Caco-2 (cell line): ENCODE results near the gene BBOX1. TPM values are rescaled to one million over a fixed set of nuclear protein-coding genes. Genes with fewer than 3 reads are reported as not detected.

ENCODE experiments used
- BruUV-seq: library from RNA; stranded (reverse); fragments of 400-500 nt; replicated peaks from 2 replicates; lab custom pipeline; 2021; lab: Mats Ljungman, UMichigan
- CTCF ChIA-PET: fragments of 300-600 bp; sonication (Branson Sonifier 250); formaldehyde crosslinking; loops from one replicate; lab custom pipeline; 2022; ENCODE audit warnings: antibody characterized with exemption; lab: Charles Lee
- POLR2A ChIA-PET: fragments of 300-600 bp; sonication (Branson Sonifier 250); formaldehyde crosslinking; loops from one replicate; lab custom pipeline; 2022; ENCODE audit warnings: antibody characterized with exemption; lab: Charles Lee
- DNase-seq, 2 experiments: peaks; one replicate each; pipeline versions ENCODE4 v3.0.0 to v3.0.0-alpha.2; 2020 to 2022
- H3K27me3 ChIP-seq: replicated peaks from 2 replicates; pipeline ENCODE4 v1.6.0; 2011; ENCODE audit warnings: low read length; ENCODE audit not compliant: control insufficient read depth, insufficient read depth
- H3K36me3 ChIP-seq: 2 replicates; pipeline ENCODE4 v1.5.1; 2011; ENCODE audit warnings: low read length; ENCODE audit not compliant: control insufficient read depth, insufficient read depth
- H3K4me1 ChIP-seq: fragments of 250-450 bp; sonication (Bioruptor Pico); 2 replicates; pipeline ENCODE4 v1.5.1; 2020; ENCODE audit warnings: mild to moderate bottlenecking
- H3K4me3 ChIP-seq: 2 replicates; pipeline ENCODE4 v1.5.1; 2011; ENCODE audit warnings: low read depth, mild to moderate bottlenecking, control low read depth, low read length
- H3K9me3 ChIP-seq: fragments of 250-450 bp; sonication (Bioruptor Pico); 2 replicates; pipeline ENCODE4 v1.5.1; 2020; ENCODE audit warnings: mild to moderate bottlenecking, moderate library complexity
- H3K27ac Mint-ChIP-seq: one replicate; pipeline ENCODE4 v1.8.0; 2022; ENCODE audit warnings: mixed read lengths; ENCODE audit not compliant: unreplicated experiment
- H3K27me3 Mint-ChIP-seq: one replicate; pipeline ENCODE4 v1.8.0; 2022; ENCODE audit warnings: mixed read lengths; ENCODE audit not compliant: insufficient read depth, unreplicated experiment
- H3K36me3 Mint-ChIP-seq: one replicate; pipeline ENCODE4 v1.8.0; 2022; ENCODE audit warnings: mild to moderate bottlenecking, mixed read lengths; ENCODE audit not compliant: insufficient read depth, unreplicated experiment
- H3K4me1 Mint-ChIP-seq: one replicate; pipeline ENCODE4 v1.8.0; 2022; ENCODE audit warnings: low read depth, mixed read lengths; ENCODE audit not compliant: unreplicated experiment
- H3K4me3 Mint-ChIP-seq: one replicate; pipeline ENCODE4 v1.8.0; 2022; ENCODE audit warnings: mild to moderate bottlenecking, moderate library complexity, mixed read lengths; ENCODE audit not compliant: unreplicated experiment
- H3K9me3 Mint-ChIP-seq: one replicate; pipeline ENCODE4 v1.8.0; 2022; ENCODE audit warnings: mixed read lengths; ENCODE audit not compliant: unreplicated experiment
- CTCF ChIP-seq, 2 experiments: fragments of 200-600 bp in 1 of 2; IDR thresholded peaks; 1 replicate in 1 of 2; 2 replicates in 1 of 2; pipeline versions ENCODE4 v1.5.1 to v1.8.0; 2011 to 2022; ENCODE audit warnings: antibody characterized with exemption in 1 of 2, control low read depth in 1 of 2, inconsistent platforms in 1 of 2, low read depth in 1 of 2, low read length in 1 of 2, mild to moderate bottlenecking in 1 of 2, moderate library complexity in 1 of 2; ENCODE audit not compliant: insufficient read depth in 1 of 2, severe bottlenecking in 1 of 2, unreplicated experiment in 1 of 2
- intact Hi-C: fragments of 100-400 bp; cut with micrococcal nuclease; formaldehyde crosslinking; loops from one replicate; pipeline ENCODE4 v1.10.0; 2022; ENCODE audit not compliant: unreplicated experiment
- total RNA-seq: library from RNA; stranded (reverse); gene quantifications from 2 replicates; pipeline ENCODE4 v1.2.3, GENCODE V29; 2022

The BBOX1 gene
- total RNA-seq, 1 experiment from 2014 or later = not detected

GRCh38 chr11:26993965-26994457 lies 46.6 kb upstream of the BBOX1 start, which contains the start of gene FIBIN:
Gene FIBIN (plus strand): TSS chr11:26994112. CDS start chr11:26994527, 415 bp downstream.
- no peak for TF ChIP-seq CTCF (IDR thresholded peaks at IDR 0.05; ENCODE audit: insufficient read depth in 1 of 2, low read depth in 1 of 2, low read length in 1 of 2, severe bottlenecking in 1 of 2, unreplicated experiment in 1 of 2)
- Histone ChIP-seq H3K4me1 (no peaks in the 10 kb centered on the region), H3K36me3 (no peaks in the 10 kb centered on the region), H3K27me3 (no peaks in the 10 kb centered on the region), H3K4me3 (no peak within 1 kb of the TSS), H3K9me3 (no peaks in the 10 kb centered on the region)
- POLR2A ChIA-PET = no interaction called here
- CTCF ChIA-PET = interaction anchor here (0.7 kb wide), 1 partner anchor 669 kb away, joined by 7 read pairs; no protein-coding TSS in a partner anchor
- Mint-ChIP-seq H3K27me3 (peaks cover 2% of the 10 kb centered on the region), H3K27ac (no peak within 1 kb of the TSS), H3K36me3 (no peaks in the 10 kb centered on the region), H3K4me1 (no peaks in the 10 kb centered on the region), H3K9me3 (no peaks in the 10 kb centered on the region), H3K4me3 (no peak within 1 kb of the TSS)
- intact Hi-C loops = no loop called here
- no TSS peak for BruUV-seq
- no peak for DNase-seq

- no peaks in the 10 kb centered on the region for H3K36me3 Mint-ChIP-seq
- ChIA-PET POLR2A (no interaction called here), CTCF (no interaction called here)
- no peak for TF ChIP-seq CTCF (IDR thresholded peaks at IDR 0.05; ENCODE audit: insufficient read depth in 1 of 2, low read depth in 1 of 2, low read length in 1 of 2, severe bottlenecking in 1 of 2, unreplicated experiment in 1 of 2)
- intact Hi-C loops = no loop called here
- BruUV-seq = no TSS peak
- H3K4me1 Mint-ChIP-seq = no peaks in the 10 kb centered on the region
- no peak for DNase-seq
- no peaks in the 10 kb centered on the region for H3K4me1 ChIP-seq
- no peaks in the 10 kb centered on the region for H3K27me3 ChIP-seq
- no peaks in the 10 kb centered on the region for H3K9me3 ChIP-seq
- H3K4me3 Mint-ChIP-seq = no peak overlapping the region
- H3K9me3 Mint-ChIP-seq = no peaks in the 10 kb centered on the region
- H3K27me3 Mint-ChIP-seq = peaks cover 2% of the 10 kb centered on the region
- no peak overlapping the region for H3K27ac Mint-ChIP-seq
- H3K4me3 ChIP-seq = no peak overlapping the region
- H3K36me3 ChIP-seq = no peaks in the 10 kb centered on the region
Observed at GRCh38 chr11:26994631-26995095, 46.0 kb upstream of the BBOX1 start.

- intact Hi-C loops = no loop called here
- no peaks in the 10 kb centered on the region for H3K9me3 Mint-ChIP-seq
- H3K4me1 Mint-ChIP-seq = no peaks in the 10 kb centered on the region
- H3K27ac Mint-ChIP-seq = no peak overlapping the region
- peaks cover 2% of the 10 kb centered on the region for H3K27me3 Mint-ChIP-seq
- no peak overlapping the region for H3K4me3 Mint-ChIP-seq
- BruUV-seq = no TSS peak
- CTCF ChIA-PET = no interaction called here
- Histone ChIP-seq H3K4me3 (no peak overlapping the region), H3K36me3 (no peaks in the 10 kb centered on the region), H3K9me3 (no peaks in the 10 kb centered on the region), H3K27me3 (no peaks in the 10 kb centered on the region), H3K4me1 (no peaks in the 10 kb centered on the region)
- POLR2A ChIA-PET = no interaction called here
- no peak for TF ChIP-seq CTCF (IDR thresholded peaks at IDR 0.05; ENCODE audit: insufficient read depth in 1 of 2, low read depth in 1 of 2, low read length in 1 of 2, severe bottlenecking in 1 of 2, unreplicated experiment in 1 of 2)
- H3K36me3 Mint-ChIP-seq = no peaks in the 10 kb centered on the region
- DNase-seq = no peak
Observed at GRCh38 chr11:26995701-26996460, 44.7 kb upstream of the BBOX1 start.
